Left kidney (tissue), 8 donors: ENCODE measurements around the gene OTOP1. TPM values are rescaled to one million over a fixed set of nuclear protein-coding genes. Genes with fewer than 3 reads are reported as not detected.
"Not testable (repeated sequence)": the region's sequence is repeated elsewhere in the genome, so short reads cannot be mapped to it uniquely, and the experiment has no call there.

ENCODE experiments used
- DNase-seq: peaks from one replicate; pipeline ENCODE4 v3.0.0-alpha.2; 2013
- long read RNA-seq, 8 donors: transcript quantifications; one replicate each; lab custom pipeline, GENCODE V29; 2026
- polyA plus RNA-seq: library from polyadenylated mRNA; unstranded; fragments of 120-200 nt; gene quantifications from one replicate; pipeline ENCODE4 v1.2.1, GENCODE V29; 2013; ENCODE audit not compliant: insufficient read length

OTOP1 gene
- not detected for polyA plus RNA-seq
- long read RNA-seq, donor 1: 0 reads
- long read RNA-seq, donor 2: 0 reads
- long read RNA-seq, donor 3: 0 reads
- long read RNA-seq, donor 4: 0 reads
- long read RNA-seq, donor 5: 0 reads
- long read RNA-seq, donor 6: 0 reads
- long read RNA-seq, donor 7: 0 reads
- long read RNA-seq, donor 8: 0 reads

GRCh38 chr4:4226606-4227438 lies at the start of gene OTOP1:
OTOP1 (minus strand) TSS chr4:4226929; CDS start chr4:4226864, 65 bp downstream.
- DNase-seq: no peak

GRCh38 chr4:4274226-4274625 lies 47.5 kb upstream of the OTOP1 start:
- no peak for DNase-seq

- no peak for DNase-seq
Measured at GRCh38 chr4:4271912-4272311, 45.2 kb upstream of the OTOP1 start.

- no peak for DNase-seq
Measured at GRCh38 chr4:4270529-4270928, 43.8 kb upstream of the OTOP1 start.

GRCh38 chr4:4269856-4270255 lies 43.1 kb upstream of the OTOP1 start:
- no peak for DNase-seq

- DNase-seq: no peak
Measured at GRCh38 chr4:4269331-4269731, 42.6 kb upstream of the OTOP1 start.

- no peak for DNase-seq
Measured at GRCh38 chr4:4268776-4269175, 42.0 kb upstream of the OTOP1 start.

GRCh38 chr4:4267981-4268380 lies 41.3 kb upstream of the OTOP1 start:
- no peak for DNase-seq

- DNase-seq: no peak
Measured at GRCh38 chr4:4260185-4260751, 33.5 kb upstream of the OTOP1 start.

- DNase-seq: no peak
Measured at GRCh38 chr4:4259484-4260100, 32.9 kb upstream of the OTOP1 start.

GRCh38 chr4:4257705-4258104 lies 31.0 kb upstream of the OTOP1 start:
- DNase-seq: not testable (repeated sequence)

GRCh38 chr4:4256799-4257198 lies 30.1 kb upstream of the OTOP1 start:
- no peak for DNase-seq

GRCh38 chr4:4254666-4255065 lies 27.9 kb upstream of the OTOP1 start:
- DNase-seq: no peak

GRCh38 chr4:4254199-4254598 lies 27.5 kb upstream of the OTOP1 start:
- DNase-seq: no peak

- no peak for DNase-seq
Measured at GRCh38 chr4:4249866-4250265, 23.1 kb upstream of the OTOP1 start.

- not testable (repeated sequence) for DNase-seq
Measured at GRCh38 chr4:4249342-4249741, 22.6 kb upstream of the OTOP1 start.

- no peak for DNase-seq
Measured at GRCh38 chr4:4248885-4249203, 22.1 kb upstream of the OTOP1 start.

GRCh38 chr4:4248029-4248884 lies 21.5 kb upstream of the OTOP1 start, which contains the start of gene TMEM128:
TMEM128 (minus strand) TSS chr4:4248223; CDS start chr4:4248202, 21 bp downstream.
- peak; percentile 94 for DNase-seq

- no peak for DNase-seq
Measured at GRCh38 chr4:4247696-4248028, 20.9 kb upstream of the OTOP1 start.

GRCh38 chr4:4245172-4245571 lies 18.4 kb upstream of the OTOP1 start:
- DNase-seq: no peak

GRCh38 chr4:4239551-4239950 lies 12.8 kb upstream of the OTOP1 start:
- not testable (repeated sequence) for DNase-seq

GRCh38 chr4:4233610-4234009 lies 6.9 kb upstream of the OTOP1 start:
- no peak for DNase-seq
